ENCODE results near the gene TBCB.

The TBCB gene

DNA sequence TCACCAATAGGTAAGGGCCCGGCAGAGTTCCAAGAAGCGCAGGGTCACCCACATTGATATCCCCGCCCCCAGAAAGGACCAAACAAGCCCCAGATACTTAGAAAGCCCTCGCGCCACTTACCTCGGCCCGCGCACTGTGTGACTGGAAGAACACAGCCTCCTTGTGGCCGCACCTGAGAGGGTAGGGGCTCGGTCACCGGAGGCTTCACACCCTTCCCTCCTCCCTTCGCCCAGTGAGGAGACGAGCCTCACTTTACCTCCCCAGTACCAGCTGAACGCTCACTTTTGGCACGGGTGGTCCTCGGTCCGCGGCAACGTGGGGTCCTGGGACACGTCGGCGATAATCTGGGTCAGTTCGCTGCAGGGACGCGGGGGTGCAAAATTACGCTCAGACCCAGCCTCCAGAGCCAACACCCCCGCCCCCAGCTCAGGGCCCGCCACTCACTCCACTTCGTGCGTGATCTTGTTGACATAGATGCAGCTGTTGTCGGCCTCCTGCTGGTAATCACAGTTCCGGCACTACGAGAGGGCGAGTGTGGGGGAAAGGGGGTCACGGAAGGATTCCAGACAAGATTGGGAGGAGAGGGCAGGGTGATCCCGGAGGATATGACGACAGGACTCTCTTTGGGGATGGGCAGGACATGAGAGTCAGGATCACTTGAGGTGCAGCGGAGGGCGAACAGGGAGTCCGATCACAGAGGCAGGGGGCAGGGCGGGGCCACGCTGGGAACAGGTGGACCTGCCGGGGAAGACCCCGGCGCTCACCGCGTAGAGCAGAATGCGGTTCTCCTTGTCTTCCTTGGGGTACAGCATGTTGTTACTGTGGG lies 1.2 kb upstream of the TBCB start (continued):
- TF ChIP-seq ZNF629 (tag by site-specific recombination; IDR thresholded peaks at IDR 0.05) = no peak; the same call in 1 of the 2 replicates
- no peak for TF ChIP-seq ZNF221 (tag by site-specific recombination; IDR thresholded peaks at IDR 0.05; ENCODE audit: borderline replicate concordance)
- TF ChIP-seq GLI4 (tag by site-specific recombination; IDR thresholded peaks at IDR 0.05) = no peak
- TF ChIP-seq ZNF24 (tag by site-specific recombination; IDR thresholded peaks at IDR 0.05) = no peak
- TF ChIP-seq ZNF19 (tag by site-specific recombination; IDR thresholded peaks at IDR 0.05; ENCODE audit: low read depth) = no peak
- no peak for TF ChIP-seq TCF7L2 (IDR thresholded peaks at IDR 0.05; ENCODE audit: borderline replicate concordance, low read depth, low read length)
- no peak for TF ChIP-seq ZNF423 (tag by site-specific recombination; IDR thresholded peaks at IDR 0.05)
- peak; percentile 78; the same call in 1 of the 2 replicates for TF ChIP-seq ZBTB48 (tag by site-specific recombination; IDR thresholded peaks at IDR 0.05)
- TF ChIP-seq, protein P1, sequence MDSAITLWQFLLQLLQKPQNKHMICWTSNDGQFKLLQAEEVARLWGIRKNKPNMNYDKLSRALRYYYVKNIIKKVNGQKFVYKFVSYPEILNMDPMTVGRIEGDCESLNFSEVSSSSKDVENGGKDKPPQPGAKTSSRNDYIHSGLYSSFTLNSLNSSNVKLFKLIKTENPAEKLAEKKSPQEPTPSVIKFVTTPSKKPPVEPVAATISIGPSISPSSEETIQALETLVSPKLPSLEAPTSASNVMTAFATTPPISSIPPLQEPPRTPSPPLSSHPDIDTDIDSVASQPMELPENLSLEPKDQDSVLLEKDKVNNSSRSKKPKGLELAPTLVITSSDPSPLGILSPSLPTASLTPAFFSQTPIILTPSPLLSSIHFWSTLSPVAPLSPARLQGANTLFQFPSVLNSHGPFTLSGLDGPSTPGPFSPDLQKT (IDR thresholded peaks at IDR 0.05; ENCODE audit: borderline replicate concordance, low read depth, low read length) = no peak
- TF ChIP-seq, protein P2, sequence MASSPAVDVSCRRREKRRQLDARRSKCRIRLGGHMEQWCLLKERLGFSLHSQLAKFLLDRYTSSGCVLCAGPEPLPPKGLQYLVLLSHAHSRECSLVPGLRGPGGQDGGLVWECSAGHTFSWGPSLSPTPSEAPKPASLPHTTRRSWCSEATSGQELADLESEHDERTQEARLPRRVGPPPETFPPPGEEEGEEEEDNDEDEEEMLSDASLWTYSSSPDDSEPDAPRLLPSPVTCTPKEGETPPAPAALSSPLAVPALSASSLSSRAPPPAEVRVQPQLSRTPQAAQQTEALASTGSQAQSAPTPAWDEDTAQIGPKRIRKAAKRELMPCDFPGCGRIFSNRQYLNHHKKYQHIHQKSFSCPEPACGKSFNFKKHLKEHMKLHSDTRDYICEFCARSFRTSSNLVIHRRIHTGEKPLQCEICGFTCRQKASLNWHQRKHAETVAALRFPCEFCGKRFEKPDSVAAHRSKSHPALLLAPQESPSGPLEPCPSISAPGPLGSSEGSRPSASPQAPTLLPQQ (tag by site-specific recombination; IDR thresholded peaks at IDR 0.05) = no peak
- TF ChIP-seq, protein P3, sequence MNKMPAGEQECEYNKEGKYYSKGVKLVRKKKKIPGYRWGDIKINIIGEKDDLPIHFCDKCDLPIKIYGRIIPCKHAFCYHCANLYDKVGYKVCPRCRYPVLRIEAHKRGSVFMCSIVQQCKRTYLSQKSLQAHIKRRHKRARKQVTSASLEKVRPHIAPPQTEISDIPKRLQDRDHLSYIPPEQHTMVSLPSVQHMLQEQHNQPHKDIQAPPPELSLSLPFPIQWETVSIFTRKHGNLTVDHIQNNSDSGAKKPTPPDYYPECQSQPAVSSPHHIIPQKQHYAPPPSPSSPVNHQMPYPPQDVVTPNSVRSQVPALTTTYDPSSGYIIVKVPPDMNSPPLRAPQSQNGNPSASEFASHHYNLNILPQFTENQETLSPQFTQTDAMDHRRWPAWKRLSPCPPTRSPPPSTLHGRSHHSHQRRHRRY (tag by site-specific recombination; IDR thresholded peaks at IDR 0.05) = peak; percentile 66
- TF ChIP-seq ZNF792 (tag by site-specific recombination; IDR thresholded peaks at IDR 0.05) = no peak
- TF ChIP-seq ZBTB20 (tag by site-specific recombination; IDR thresholded peaks at IDR 0.05) = peak; percentile 21; the same call in 1 of the 2 replicates
- no peak for TF ChIP-seq ZNF214 (tag by site-specific recombination; IDR thresholded peaks at IDR 0.05; ENCODE audit: borderline replicate concordance)
- TF ChIP-seq KLF1 (tag by site-specific recombination; IDR thresholded peaks at IDR 0.05) = no peak
- TF ChIP-seq, protein P4, sequence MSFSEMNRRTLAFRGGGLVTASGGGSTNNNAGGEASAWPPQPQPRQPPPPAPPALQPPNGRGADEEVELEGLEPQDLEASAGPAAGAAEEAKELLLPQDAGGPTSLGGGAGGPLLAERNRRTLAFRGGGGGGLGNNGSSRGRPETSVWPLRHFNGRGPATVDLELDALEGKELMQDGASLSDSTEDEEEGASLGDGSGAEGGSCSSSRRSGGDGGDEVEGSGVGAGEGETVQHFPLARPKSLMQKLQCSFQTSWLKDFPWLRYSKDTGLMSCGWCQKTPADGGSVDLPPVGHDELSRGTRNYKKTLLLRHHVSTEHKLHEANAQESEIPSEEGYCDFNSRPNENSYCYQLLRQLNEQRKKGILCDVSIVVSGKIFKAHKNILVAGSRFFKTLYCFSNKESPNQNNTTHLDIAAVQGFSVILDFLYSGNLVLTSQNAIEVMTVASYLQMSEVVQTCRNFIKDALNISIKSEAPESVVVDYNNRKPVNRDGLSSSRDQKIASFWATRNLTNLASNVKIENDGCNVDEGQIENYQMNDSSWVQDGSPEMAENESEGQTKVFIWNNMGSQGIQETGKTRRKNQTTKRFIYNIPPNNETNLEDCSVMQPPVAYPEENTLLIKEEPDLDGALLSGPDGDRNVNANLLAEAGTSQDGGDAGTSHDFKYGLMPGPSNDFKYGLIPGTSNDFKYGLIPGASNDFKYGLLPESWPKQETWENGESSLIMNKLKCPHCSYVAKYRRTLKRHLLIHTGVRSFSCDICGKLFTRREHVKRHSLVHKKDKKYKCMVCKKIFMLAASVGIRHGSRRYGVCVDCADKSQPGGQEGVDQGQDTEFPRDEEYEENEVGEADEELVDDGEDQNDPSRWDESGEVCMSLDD (tag by site-specific recombination; IDR thresholded peaks at IDR 0.05) = no peak; the same call in 1 of the 2 replicates
- TF ChIP-seq ZNF248 (tag by site-specific recombination; IDR thresholded peaks at IDR 0.05) = no peak
- TF ChIP-seq ZNF600 (tag by site-specific recombination; IDR thresholded peaks at IDR 0.05) = no peak
- TF ChIP-seq ZNF140 (tag by site-specific recombination; IDR thresholded peaks at IDR 0.05) = no peak
- TF ChIP-seq ZEB2 (tag by site-specific recombination; IDR thresholded peaks at IDR 0.05) = no peak
- no peak for TF ChIP-seq ZNF211 (tag by site-specific recombination; IDR thresholded peaks at IDR 0.05; ENCODE audit: low read depth)
- peak; percentile 59 for TF ChIP-seq ZNF341 (tag by site-specific recombination; IDR thresholded peaks at IDR 0.05; ENCODE audit: low read depth)
- TF ChIP-seq, protein P5, sequence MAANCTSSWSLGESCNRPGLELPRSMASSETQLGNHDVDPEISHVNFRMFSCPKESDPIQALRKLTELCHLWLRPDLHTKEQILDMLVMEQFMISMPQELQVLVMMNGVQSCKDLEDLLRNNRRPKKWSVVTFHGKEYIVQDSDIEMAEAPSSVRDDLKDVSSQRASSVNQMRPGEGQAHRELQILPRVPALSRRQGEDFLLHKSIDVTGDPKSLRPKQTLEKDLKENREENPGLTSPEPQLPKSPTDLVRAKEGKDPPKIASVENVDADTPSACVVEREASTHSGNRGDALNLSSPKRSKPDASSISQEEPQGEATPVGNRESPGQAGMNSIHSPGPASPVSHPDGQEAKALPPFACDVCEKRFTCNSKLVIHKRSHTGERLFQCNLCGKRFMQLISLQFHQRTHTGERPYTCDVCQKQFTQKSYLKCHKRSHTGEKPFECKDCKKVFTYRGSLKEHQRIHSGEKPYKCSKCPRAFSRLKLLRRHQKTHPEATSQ (tag by site-specific recombination; IDR thresholded peaks at IDR 0.05) = peak; percentile 78; the same call in 1 of the 2 replicates
- TF ChIP-seq ZFP69B (tag by site-specific recombination; IDR thresholded peaks at IDR 0.05) = no peak
- peak; percentile 61; the same call in 1 of the 2 replicates for TF ChIP-seq BCL11B (tag by site-specific recombination; IDR thresholded peaks at IDR 0.05; ENCODE audit: low read depth)
- TF ChIP-seq ZNF114 (tag by site-specific recombination; IDR thresholded peaks at IDR 0.05) = no peak
- TF ChIP-seq KLF8 (tag by site-specific recombination; IDR thresholded peaks at IDR 0.05) = no peak
- peak; percentile 76 for TF ChIP-seq ZFHX2 (tag by site-specific recombination; conservative IDR thresholded peaks at IDR 0.05)
- no peak; the same call in 1 of the 2 replicates for TF ChIP-seq ZNF548 (tag by site-specific recombination; IDR thresholded peaks at IDR 0.05)
- no peak for TF ChIP-seq HOXC10 (CRISPR knock-in tag; IDR thresholded peaks at IDR 0.05)
- 0 out of 2 replicates have a peak, but pooled peaks have one; percentile 39 for TF ChIP-seq ZNF791 (tag by site-specific recombination; IDR thresholded peaks at IDR 0.05)
- TF ChIP-seq ZNF707 (tag by site-specific recombination; IDR thresholded peaks at IDR 0.05) = no peak
- TF ChIP-seq GFI1B (tag by site-specific recombination; IDR thresholded peaks at IDR 0.05) = peak; percentile 41; the same call in 1 of the 2 replicates
- peak; percentile 86 for TF ChIP-seq GLIS2 (tag by site-specific recombination; IDR thresholded peaks at IDR 0.05)

Measured in HEK293 (cell line).